Cardiac muscle cell (in vitro differentiated cells and primary cell): ENCODE results near the gene CERS5. TPM values are rescaled to one million over a fixed set of nuclear protein-coding genes. Genes with fewer than 3 reads are reported as not detected.

Experiments used
- DNase-seq, 2 donors: peaks; one replicate each; pipeline versions ENCODE4 v3.0.0 to v3.0.0-alpha.2; 2010 to 2017; ENCODE audit warnings: low read depth in 1 of 2, low spot score in 1 of 2
- H3K27ac ChIP-seq: fragments of 200-600 bp; sonication (generic); 2 replicates; pipeline ENCODE4 v1.5.1; 2016
- H3K27me3 ChIP-seq: fragments of 200-600 bp; sonication (generic); 2 replicates; pipeline ENCODE4 v1.6.0; 2016; ENCODE audit warnings: control low read depth
- H3K36me3 ChIP-seq: fragments of 200-600 bp; sonication (generic); 2 replicates; pipeline ENCODE4 v1.5.1; 2016; ENCODE audit warnings: control low read depth
- H3K4me1 ChIP-seq: fragments of 200-600 bp; sonication (generic); 2 replicates; pipeline ENCODE4 v1.8.1; 2017; ENCODE audit warnings: low read depth, mild to moderate bottlenecking, mixed run types
- H3K4me3 ChIP-seq: fragments of 200-600 bp; sonication (generic); 2 replicates; pipeline ENCODE4 v1.5.1; 2016; ENCODE audit warnings: mild to moderate bottlenecking
- H3K9me3 ChIP-seq: fragments of 200-600 bp; sonication (generic); 2 replicates; pipeline ENCODE4 v1.5.1; 2017; ENCODE audit warnings: low read depth, mild to moderate bottlenecking, control low read depth
- CTCF ChIP-seq: IDR thresholded peaks from 2 replicates; pipeline ENCODE4 v1.5.1; 2012; ENCODE audit warnings: low read depth, mild to moderate bottlenecking, low read length
- polyA plus RNA-seq: library from polyadenylated mRNA; unstranded; fragments of >200 nt; fragmentation: Nextera tagmentation; extraction: Ambion mirVana; gene quantifications from 2 replicates; pipeline ENCODE4 v1.2.1, GENCODE V29; 2016
- total RNA-seq: library from RNA; depleted of rRNA; stranded (reverse); fragments of >200 nt; gene quantifications from 2 replicates; pipeline ENCODE4 v1.2.3, GENCODE V29; 2016

CERS5 gene
- total and polyA plus RNA-seq, 2 experiments from 2014 or later, result 78.4 to 107 TPM

DNA sequence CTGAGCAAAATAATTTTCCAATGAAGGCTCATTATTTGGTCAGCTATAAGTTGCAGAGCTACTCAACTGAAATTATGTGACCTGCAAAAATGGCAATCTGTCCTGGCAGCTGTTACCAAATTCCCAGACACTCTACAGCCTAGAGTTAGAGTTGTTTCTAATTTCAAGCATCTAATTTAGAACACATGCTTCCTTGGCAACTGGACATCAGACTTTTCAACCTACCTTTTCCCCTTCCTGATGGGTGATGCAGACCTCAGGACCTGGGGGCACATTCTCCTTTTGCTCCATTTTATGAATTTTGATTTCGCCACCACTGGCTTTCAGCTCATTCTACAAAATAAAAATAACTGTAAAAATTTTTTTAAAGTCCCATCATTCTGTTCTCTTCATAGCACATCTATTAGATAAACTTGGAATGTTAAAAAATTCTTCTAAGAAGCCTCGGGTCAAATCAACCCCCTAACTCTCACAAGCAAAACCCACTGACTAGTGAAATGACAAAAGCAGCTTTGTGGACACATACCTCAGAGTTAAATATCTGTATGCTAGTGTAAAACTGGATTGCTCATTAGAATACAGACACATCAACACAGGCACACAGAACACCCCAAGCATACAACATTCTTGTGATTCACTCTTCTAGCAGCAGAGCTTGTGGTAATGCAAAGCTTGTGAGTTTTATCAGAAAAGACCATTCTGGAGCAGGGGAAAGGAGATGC is 33.5 kb upstream of the CERS5 start:
- H3K4me1 ChIP-seq, result no peaks in the 10 kb centered on the region
- H3K27ac ChIP-seq, result no peak overlapping the region
- H3K36me3 ChIP-seq, result peaks cover 8% of the 10 kb centered on the region
- TF ChIP-seq CTCF, result no peak
- H3K4me3 ChIP-seq, result no peak overlapping the region
- no peaks in the 10 kb centered on the region for H3K9me3 ChIP-seq
- DNase-seq, result peak in 1 of 2 donors; percentile 64
- H3K27me3 ChIP-seq, result no peaks in the 10 kb centered on the region

GRCh38 chr12:50198829-50199228 is 31.7 kb upstream of the CERS5 start:
- H3K9me3 ChIP-seq, result no peaks in the 10 kb centered on the region
- no peak overlapping the region for H3K4me3 ChIP-seq
- H3K27me3 ChIP-seq, result no peaks in the 10 kb centered on the region
- no peak for TF ChIP-seq CTCF
- H3K36me3 ChIP-seq, result peaks cover 20% of the 10 kb centered on the region
- no peak overlapping the region for H3K27ac ChIP-seq
- DNase-seq, result no peak
- no peaks in the 10 kb centered on the region for H3K4me1 ChIP-seq

DNA sequence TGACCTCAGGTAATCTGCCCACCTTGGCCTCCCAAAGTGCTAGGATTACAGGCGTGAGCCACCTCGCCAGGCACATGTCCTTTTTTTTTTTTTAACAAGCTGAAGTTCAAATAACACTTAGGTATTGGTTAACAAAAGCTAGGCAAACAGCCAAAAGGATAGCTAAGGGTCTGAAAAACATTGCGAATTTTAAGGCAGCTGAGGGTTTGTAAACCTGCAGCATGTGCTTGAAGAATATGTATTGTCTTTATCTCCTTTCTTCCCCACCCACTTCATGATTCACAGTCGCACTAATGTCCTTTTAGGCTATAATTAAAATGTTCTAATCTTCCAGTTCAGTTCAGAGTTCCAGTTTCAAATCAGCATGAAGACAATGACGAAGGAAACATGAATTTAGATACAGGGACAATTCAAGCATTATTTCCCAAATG is 30.1 kb upstream of the CERS5 start:
- DNase-seq, result peak in 1 of 2 donors; percentile 58

DNA sequence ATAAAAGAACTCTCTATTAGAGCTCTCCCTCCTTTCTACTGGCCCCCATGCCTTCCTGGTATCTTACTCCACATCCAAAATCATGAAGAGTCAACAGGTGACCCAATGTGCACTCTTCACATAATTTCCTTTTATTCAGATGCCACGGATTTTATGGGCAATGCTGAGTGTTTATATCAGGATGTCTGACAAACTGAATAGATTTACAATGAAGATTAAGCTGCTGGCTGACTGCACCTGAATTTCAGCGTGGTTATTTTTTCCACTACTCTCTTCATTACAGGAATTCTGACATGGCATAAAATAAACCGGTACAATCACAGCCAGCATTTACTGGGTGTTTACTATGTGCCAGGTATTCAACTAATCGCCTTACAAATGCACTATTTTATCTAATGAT is 29.4 kb upstream of the CERS5 start:
- Histone ChIP-seq H3K9me3 (no peaks in the 10 kb centered on the region), H3K4me1 (no peaks in the 10 kb centered on the region), H3K27me3 (no peaks in the 10 kb centered on the region), H3K4me3 (no peak overlapping the region), H3K27ac (no peak overlapping the region), H3K36me3 (peaks cover 17% of the 10 kb centered on the region)
- TF ChIP-seq CTCF, result no peak
- no peak for DNase-seq

More for the DNA sequence above, 30.1 kb upstream of the CERS5 start:
- peaks cover 17% of the 10 kb centered on the region for H3K36me3 ChIP-seq
- H3K27ac ChIP-seq, result no peak overlapping the region
- no peak for TF ChIP-seq CTCF
- H3K9me3 ChIP-seq, result no peaks in the 10 kb centered on the region
- H3K27me3 ChIP-seq, result no peaks in the 10 kb centered on the region
- no peaks in the 10 kb centered on the region for H3K4me1 ChIP-seq
- no peak overlapping the region for H3K4me3 ChIP-seq

GRCh38 chr12:50195832-50196231 is 28.7 kb upstream of the CERS5 start:
- H3K27me3 ChIP-seq, result no peaks in the 10 kb centered on the region
- H3K36me3 ChIP-seq, result peaks cover 15% of the 10 kb centered on the region
- H3K4me1 ChIP-seq, result no peaks in the 10 kb centered on the region
- H3K9me3 ChIP-seq, result no peaks in the 10 kb centered on the region
- DNase-seq, result no peak
- H3K27ac ChIP-seq, result no peak overlapping the region
- TF ChIP-seq CTCF, result no peak
- H3K4me3 ChIP-seq, result no peak overlapping the region
